Activated CD4-positive, alpha-beta memory T cell treated with anti-CD3 and anti-CD28 coated beads for 36 hours (primary cell): Measurements from ENCODE around the gene RAB10. TPM values are rescaled to one million over a fixed set of nuclear protein-coding genes. Genes with fewer than 3 reads are reported as not detected.
"Not testable (repeated sequence)": the region's sequence is repeated elsewhere in the genome, so short reads cannot be mapped to it uniquely, and the experiment has no call there.

ENCODE experiments used
- CTCF ChIA-PET: fragments of 350-600 bp; sonication (Branson Sonifier 250); formaldehyde crosslinking; loops from one replicate; lab custom pipeline; 2021; ENCODE audit warnings: antibody characterized with exemption, inconsistent platforms; lab: Charles Lee
- POLR2A ChIA-PET: fragments of 350-600 bp; sonication (Branson Sonifier 250); formaldehyde crosslinking; loops from one replicate; lab custom pipeline; 2021; ENCODE audit warnings: antibody characterized with exemption; lab: Charles Lee
- DNase-seq: peaks from one replicate; pipeline ENCODE4 v3.0.0-alpha.2; 2020
- H3K27ac Mint-ChIP-seq: one replicate; pipeline ENCODE4 v1.8.0; 2021; ENCODE audit warnings: mixed read lengths
- H3K27me3 Mint-ChIP-seq: one replicate; pipeline ENCODE4 v1.8.0; 2021; ENCODE audit warnings: mixed read lengths
- H3K36me3 Mint-ChIP-seq: one replicate; pipeline ENCODE4 v1.8.0; 2021; ENCODE audit warnings: mixed read lengths
- H3K4me1 Mint-ChIP-seq: one replicate; pipeline ENCODE4 v1.8.0; 2021; ENCODE audit warnings: low read depth, mixed read lengths
- H3K4me3 Mint-ChIP-seq: one replicate; pipeline ENCODE4 v1.8.0; 2021; ENCODE audit warnings: mild to moderate bottlenecking, mixed read lengths
- H3K9me3 Mint-ChIP-seq: one replicate; pipeline ENCODE4 v1.8.0; 2021; ENCODE audit warnings: mixed read lengths
- intact Hi-C: fragments of 100-400 bp; cut with micrococcal nuclease; formaldehyde crosslinking; loops from one replicate; pipeline ENCODE4 v1.15.1; 2023
- total RNA-seq, 2 experiments: library from RNA; stranded (reverse); gene quantifications; one replicate each; pipeline ENCODE4 v1.2.3, GENCODE V29; 2021

RAB10 gene
- total RNA-seq, 2 experiments from 2014 or later = 110 to 119 TPM

DNA sequence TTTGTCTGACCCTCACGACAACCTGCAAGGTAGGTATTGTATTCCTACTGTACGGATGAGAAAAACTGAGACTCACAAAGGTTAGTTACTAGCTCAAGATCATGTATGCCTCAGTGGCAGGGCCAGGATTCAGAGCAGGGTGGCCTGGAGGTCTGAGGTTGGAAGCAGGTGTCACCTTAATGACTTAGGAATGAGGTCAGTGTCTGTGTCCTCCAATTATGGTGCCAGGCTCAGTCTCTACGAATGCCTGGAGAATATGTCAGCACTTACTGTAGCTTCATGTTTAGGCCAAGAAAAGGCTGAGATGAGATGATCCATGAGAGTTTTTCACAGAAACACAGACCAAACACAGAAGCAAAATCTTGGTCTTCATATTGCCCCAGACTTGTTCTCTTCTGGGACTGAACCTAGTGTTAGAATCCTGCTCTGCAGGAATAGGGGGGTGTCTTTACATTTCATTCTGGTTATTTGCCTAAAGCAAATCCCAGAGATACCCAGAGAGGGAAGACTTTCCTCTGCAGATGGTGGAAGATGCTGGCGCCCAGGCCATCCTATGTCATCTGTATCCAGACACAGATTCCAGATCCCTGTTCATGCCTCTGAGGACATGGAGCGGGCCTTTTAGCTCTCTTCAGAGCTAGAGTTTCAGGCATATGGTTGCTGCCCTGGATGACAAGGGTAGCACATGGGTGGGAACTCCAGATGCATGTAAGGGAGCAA is 16.3 kb upstream of the RAB10 start:
- Mint-ChIP-seq H3K4me3 (no peak overlapping the region), H3K36me3 (no peaks in the 10 kb centered on the region), H3K27ac (no peak overlapping the region), H3K4me1 (peaks cover 6% of the 10 kb centered on the region), H3K9me3 (no peaks in the 10 kb centered on the region), H3K27me3 (no peaks in the 10 kb centered on the region)
- intact Hi-C loops = no loop called here
- CTCF ChIA-PET = interaction anchor here (2.4 kb wide), 1 partner anchor 26 kb away, joined by 6 read pairs; no protein-coding TSS in a partner anchor
- POLR2A ChIA-PET = no interaction called here
- no peak for DNase-seq

GRCh38 chr2:26018184-26019055 is 15.5 kb upstream of the RAB10 start:
- CTCF ChIA-PET = interaction anchor here (0.5 to 2.4 kb wide), 2 partner anchors 27 to 166 kb away, joined by 3 to 6 read pairs; no protein-coding TSS in a partner anchor
- no peaks in the 10 kb centered on the region for H3K36me3 Mint-ChIP-seq

DNA sequence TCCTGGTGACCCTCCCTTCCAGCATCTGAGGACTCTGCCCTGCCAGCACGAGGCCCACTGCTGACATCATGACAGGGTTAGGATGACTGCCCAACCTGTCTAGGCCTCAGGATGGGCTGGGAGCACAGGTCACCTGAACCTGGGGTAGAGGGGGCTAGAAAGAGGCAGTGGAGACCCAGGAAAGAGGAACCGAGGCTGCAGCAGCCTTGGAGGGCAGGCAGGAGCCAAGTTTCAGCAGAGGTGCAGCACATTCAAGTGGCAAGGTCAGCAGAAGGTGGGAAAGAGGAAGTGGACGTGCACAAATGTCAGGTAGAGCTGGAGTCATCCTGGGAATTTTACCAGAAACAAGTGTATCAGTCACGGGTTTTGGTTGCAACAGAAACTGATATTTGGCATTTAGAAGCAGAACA is 13.6 kb upstream of the RAB10 start:
- Mint-ChIP-seq H3K4me1 (peaks cover 6% of the 10 kb centered on the region), H3K27ac (no peak overlapping the region), H3K27me3 (no peaks in the 10 kb centered on the region), H3K36me3 (no peaks in the 10 kb centered on the region), H3K4me3 (no peak overlapping the region), H3K9me3 (no peaks in the 10 kb centered on the region)
- ChIA-PET POLR2A (no interaction called here), CTCF (interaction anchor here (1.0 kb wide), 1 partner anchor 65 kb away, joined by 4 read pairs; no protein-coding TSS in a partner anchor)
- DNase-seq = no peak
- intact Hi-C loops = no loop called here

More at GRCh38 chr2:26018184-26019055, 15.5 kb upstream of the RAB10 start:
- no peaks in the 10 kb centered on the region for H3K9me3 Mint-ChIP-seq
- DNase-seq = peak; percentile 75
- H3K4me1 Mint-ChIP-seq = peaks cover 6% of the 10 kb centered on the region
- H3K27me3 Mint-ChIP-seq = no peaks in the 10 kb centered on the region
- no peak overlapping the region for H3K27ac Mint-ChIP-seq
- intact Hi-C loops = no loop called here
- POLR2A ChIA-PET = no interaction called here
- H3K4me3 Mint-ChIP-seq = no peak overlapping the region

- Mint-ChIP-seq H3K27me3 (peaks cover 2% of the 10 kb centered on the region), H3K9me3 (no peaks in the 10 kb centered on the region), H3K36me3 (no peaks in the 10 kb centered on the region), H3K27ac (no peak overlapping the region), H3K4me1 (no peaks in the 10 kb centered on the region), H3K4me3 (no peak overlapping the region)
- ChIA-PET CTCF (interaction anchor here (1.7 kb wide), 1 partner anchor 10 kb away, joined by 8 read pairs; no protein-coding TSS in a partner anchor), POLR2A (no interaction called here)
- no peak for DNase-seq
- intact Hi-C loops = no loop called here
Observed at GRCh38 chr2:26024260-26024659, 9.6 kb upstream of the RAB10 start.

DNA sequence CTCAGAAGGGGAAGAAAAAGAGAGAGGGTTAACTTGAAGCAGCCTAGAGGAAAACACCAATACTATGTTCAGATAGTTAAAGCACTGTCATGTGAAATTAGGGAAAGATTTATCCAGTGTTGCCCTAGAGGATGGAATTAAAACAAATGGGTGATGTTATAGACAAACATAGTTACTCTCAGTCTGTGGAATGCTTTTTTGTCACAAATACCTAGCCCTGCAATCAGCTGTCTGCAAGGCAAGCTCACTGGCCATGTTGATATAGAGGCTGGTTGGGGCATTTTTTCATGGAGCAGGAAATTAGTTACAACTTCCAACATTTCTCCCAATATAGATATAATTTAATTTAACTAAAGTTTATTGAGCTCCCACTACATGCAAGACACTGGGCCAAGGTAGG is 8.4 kb upstream of the RAB10 start:
- H3K4me3 Mint-ChIP-seq = no peak overlapping the region
- POLR2A ChIA-PET = no interaction called here

DNA sequence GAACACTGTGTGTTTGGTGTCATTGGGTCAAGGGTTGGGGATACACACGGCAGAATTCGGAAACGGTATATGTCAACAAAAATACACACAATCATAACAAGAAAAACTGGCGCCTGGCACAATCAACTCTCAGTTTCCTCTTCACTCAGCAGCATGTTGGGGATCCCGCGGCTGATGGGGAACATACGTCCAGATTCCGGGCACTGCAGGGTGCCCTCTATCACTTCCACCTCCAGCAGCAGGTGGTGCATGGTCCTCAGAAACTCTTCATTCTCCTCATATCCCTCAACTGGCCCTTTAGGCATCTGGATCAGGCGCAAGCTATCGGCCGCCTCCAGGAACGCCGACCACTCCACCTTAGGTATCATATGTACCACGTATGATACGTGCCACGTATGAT is 5.8 kb upstream of the RAB10 start:
- DNase-seq, H3K27me3 Mint-ChIP-seq, H3K4me3 Mint-ChIP-seq, H3K27ac Mint-ChIP-seq, CTCF ChIA-PET, H3K36me3 Mint-ChIP-seq, intact Hi-C loops, H3K9me3 Mint-ChIP-seq, H3K4me1 Mint-ChIP-seq, POLR2A ChIA-PET: not testable (repeated sequence)

More for the DNA sequence above, 8.4 kb upstream of the RAB10 start:
- Mint-ChIP-seq H3K27ac (no peak overlapping the region), H3K36me3 (no peaks in the 10 kb centered on the region), H3K9me3 (no peaks in the 10 kb centered on the region), H3K4me1 (no peaks in the 10 kb centered on the region), H3K27me3 (peaks cover 2% of the 10 kb centered on the region)
- intact Hi-C loops = no loop called here
- CTCF ChIA-PET = interaction anchor here (0.6 to 1.7 kb wide), 2 partner anchors 11 to 50 kb away, joined by 3 to 8 read pairs; no protein-coding TSS in a partner anchor
- no peak for DNase-seq

- not testable (repeated sequence) for DNase-seq, H3K27me3 Mint-ChIP-seq, H3K9me3 Mint-ChIP-seq
- peak overlapping the region; percentile 85 for H3K27ac Mint-ChIP-seq
- H3K36me3 Mint-ChIP-seq = peaks cover 12% of the 10 kb centered on the region
- peak overlapping the region; percentile 96 for H3K4me3 Mint-ChIP-seq
- ChIA-PET POLR2A (interaction anchor here (1.2 to 2.8 kb wide), 6 partner anchors 12 to 360 kb away, joined by 3 to 13 read pairs (median 6); partner anchors contain the start of genes ASXL2 and DTNB), CTCF (interaction anchor here (0.9 to 2.5 kb wide), 6 partner anchors 41 to 152 kb away, joined by 3 to 18 read pairs (median 5); no protein-coding TSS in a partner anchor)
- peaks cover 20% of the 10 kb centered on the region for H3K4me1 Mint-ChIP-seq
- intact Hi-C loops = loop anchor here (1.0 to 10.0 kb wide), 5 partner anchors 36 to 358 kb away; partner anchors contain the start of genes ASXL2, DTNB, HADHA and HADHB
Observed at GRCh38 chr2:26032586-26033269, 1.2 kb upstream of the RAB10 start.

GRCh38 chr2:26033270-26033817 is 540 bp upstream of the RAB10 start:
- intact Hi-C loops = loop anchor here (1.0 to 10.0 kb wide), 5 partner anchors 35 to 359 kb away; partner anchors contain the start of genes ASXL2, DTNB, HADHA and HADHB
- POLR2A ChIA-PET = interaction anchor here (0.6 to 2.8 kb wide), 10 partner anchors 9 to 360 kb away, joined by 3 to 13 read pairs (median 4); partner anchors contain the start of genes ADGRF3, ASXL2 and DTNB
- peaks cover 14% of the 10 kb centered on the region for H3K36me3 Mint-ChIP-seq
- H3K27ac Mint-ChIP-seq = peak overlapping the region; percentile 85
- H3K27me3 Mint-ChIP-seq = no peaks in the 10 kb centered on the region
- H3K4me1 Mint-ChIP-seq = peaks cover 23% of the 10 kb centered on the region
- CTCF ChIA-PET = interaction anchor here (0.6 to 2.5 kb wide), 9 partner anchors 30 to 152 kb away, joined by 3 to 18 read pairs (median 4); no protein-coding TSS in a partner anchor
- H3K9me3 Mint-ChIP-seq = no peaks in the 10 kb centered on the region
- H3K4me3 Mint-ChIP-seq = peak overlapping the region; percentile 96
- no peak for DNase-seq

GRCh38 chr2:26034637-26034992 is 731 bp downstream of the RAB10 start:
- ChIA-PET POLR2A (interaction anchor here (0.6 to 2.8 kb wide), 9 partner anchors 8 to 312 kb away, joined by 3 to 13 read pairs (median 5); partner anchors contain the start of genes ADGRF3 and ASXL2), CTCF (interaction anchor here (0.6 to 2.5 kb wide), 9 partner anchors 31 to 111 kb away, joined by 3 to 18 read pairs (median 4); no protein-coding TSS in a partner anchor)
- intact Hi-C loops = loop anchor here (1.0 to 10.0 kb wide), 4 partner anchors 10 to 360 kb away; partner anchors contain the start of genes DTNB, HADHA and HADHB
- Mint-ChIP-seq H3K27ac (peak overlapping the region; percentile 91), H3K27me3 (no peaks in the 10 kb centered on the region), H3K9me3 (no peaks in the 10 kb centered on the region), H3K4me3 (peak overlapping the region; percentile 96), H3K36me3 (peaks cover 15% of the 10 kb centered on the region), H3K4me1 (peaks cover 24% of the 10 kb centered on the region)
- no peak for DNase-seq

DNA sequence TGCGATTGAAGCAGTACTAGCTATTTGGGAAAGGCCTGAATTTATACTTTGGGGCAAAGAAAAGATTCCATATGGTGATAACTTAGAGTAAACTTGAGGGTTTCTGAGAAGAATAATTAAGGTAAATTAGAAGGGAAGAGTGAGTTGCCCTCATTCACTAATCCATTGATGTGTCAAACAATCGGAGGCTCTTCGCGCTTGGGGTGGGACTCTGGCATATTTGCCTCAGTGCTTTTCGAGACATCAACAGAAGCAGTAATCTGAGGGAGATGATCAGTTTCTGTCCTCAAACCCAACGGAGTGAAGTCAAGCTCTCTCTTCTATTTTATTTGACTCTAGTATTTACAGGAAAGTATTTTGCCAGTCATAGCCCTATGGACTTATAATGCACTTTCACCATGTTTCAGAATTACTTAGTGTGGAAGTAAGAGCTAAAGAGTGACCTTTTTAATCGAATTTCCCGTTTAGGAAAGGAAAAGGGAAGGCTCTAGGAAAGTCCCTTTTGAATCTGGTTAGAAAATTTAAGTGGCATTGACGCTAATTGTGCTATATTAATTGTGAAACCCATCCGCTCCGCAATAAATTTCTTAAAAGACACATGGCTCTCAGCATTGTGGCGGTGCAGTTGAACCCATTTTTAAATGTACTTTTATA is 1.3 kb downstream of the RAB10 start:
- peaks cover 27% of the 10 kb centered on the region for H3K4me1 Mint-ChIP-seq
- intact Hi-C loops = loop anchor here (2.0 to 10.0 kb wide), 3 partner anchors 44 to 360 kb away; partner anchors contain the start of genes DTNB, HADHA and HADHB
- peak; percentile 19 for DNase-seq
- no peaks in the 10 kb centered on the region for H3K27me3 Mint-ChIP-seq
- ChIA-PET POLR2A (interaction anchor here (0.8 to 2.8 kb wide), 7 partner anchors 7 to 157 kb away, joined by 3 to 10 read pairs (median 4); partner anchors contain the start of gene ASXL2), CTCF (interaction anchor here (0.6 to 2.5 kb wide), 8 partner anchors 31 to 110 kb away, joined by 3 to 18 read pairs (median 4); no protein-coding TSS in a partner anchor)
- H3K9me3 Mint-ChIP-seq = no peaks in the 10 kb centered on the region
- peaks cover 15% of the 10 kb centered on the region for H3K36me3 Mint-ChIP-seq
- peak overlapping the region; percentile 91 for H3K27ac Mint-ChIP-seq
- peak overlapping the region; percentile 96 for H3K4me3 Mint-ChIP-seq
